HG02642 (cell line): ENCODE results near the gene ADAD2.

Source experiments
- ATAC-seq: cut with Tn5 transposase; IDR thresholded peaks from one replicate; pipeline ENCODE4 v1.9.1; 2021; ENCODE audit warnings: mild to moderate bottlenecking; ENCODE audit not compliant: unreplicated experiment, poor library complexity

ADAD2 gene

DNA sequence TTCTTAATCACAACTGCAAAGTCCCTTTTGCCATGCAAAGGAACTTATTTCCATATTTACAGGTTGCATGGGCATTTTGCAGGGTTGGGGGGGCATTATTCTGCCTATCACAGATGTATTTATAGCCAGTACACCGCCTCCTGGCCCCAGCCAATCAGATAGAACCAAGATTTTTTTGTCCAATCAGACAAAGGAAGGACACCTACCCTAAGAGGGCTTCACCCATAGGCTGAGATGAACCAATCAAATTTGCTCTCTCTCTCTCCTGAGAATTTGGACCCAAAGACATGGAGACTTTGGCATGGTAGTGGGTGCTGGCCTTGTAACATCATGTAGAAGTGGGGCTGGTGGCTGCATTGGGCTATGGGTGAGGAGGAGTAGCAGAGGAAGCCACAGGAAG is 52.8 kb downstream of the ADAD2 start:
- no peak for ATAC-seq

DNA sequence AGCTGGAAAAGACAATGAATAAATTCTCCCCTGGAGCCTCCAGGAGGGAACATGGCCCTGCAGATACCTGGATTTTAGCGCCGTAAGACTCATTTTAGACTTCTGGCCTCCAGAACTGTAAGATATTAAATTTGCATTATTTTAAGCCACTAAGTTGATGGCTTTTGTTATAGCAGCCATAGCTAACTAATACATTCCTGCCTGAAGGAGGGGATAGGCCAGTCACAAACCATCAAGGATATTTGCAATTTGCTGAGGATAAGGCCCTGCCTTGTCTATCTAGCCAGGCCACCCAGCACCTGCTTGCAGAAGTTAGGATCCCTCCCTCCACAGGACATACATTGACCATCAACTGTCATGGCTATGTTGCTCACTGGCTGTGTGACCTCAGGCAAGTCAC is 53.8 kb downstream of the ADAD2 start:
- ATAC-seq = no peak

DNA sequence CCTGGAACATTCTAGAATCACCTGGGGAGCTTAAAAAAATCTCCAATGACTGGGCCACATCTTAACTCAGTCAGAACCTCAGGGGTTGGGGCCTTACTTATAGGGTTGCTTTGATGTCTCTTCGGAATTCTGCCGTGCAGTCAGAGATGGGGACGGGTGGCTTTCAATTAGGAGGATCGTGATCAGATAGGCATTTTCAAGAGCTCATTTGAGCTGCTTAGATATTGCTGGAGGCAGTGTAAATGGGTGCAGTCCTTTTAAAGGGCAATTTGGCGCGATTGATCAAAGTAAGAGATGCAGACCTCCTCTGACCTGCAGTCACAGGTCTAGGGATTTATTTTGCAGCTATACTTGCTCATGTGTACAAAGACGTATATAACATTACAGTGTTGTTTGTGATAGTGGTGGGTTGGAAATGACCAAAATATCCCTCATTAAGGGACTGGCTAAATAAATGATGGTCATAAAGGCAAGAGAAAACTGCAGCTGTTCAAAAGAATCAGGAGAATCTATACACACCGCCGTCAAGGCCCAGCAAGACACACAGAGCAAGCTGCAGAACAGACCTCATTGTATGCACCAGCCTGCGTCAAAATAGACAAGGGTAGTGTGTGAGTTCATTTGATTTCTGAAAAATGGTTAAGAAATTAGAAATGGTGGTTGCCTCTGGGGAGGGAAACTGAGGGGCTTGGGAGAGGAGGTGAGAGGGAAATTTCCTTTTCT is 55.2 kb downstream of the ADAD2 start:
- no peak for ATAC-seq

DNA sequence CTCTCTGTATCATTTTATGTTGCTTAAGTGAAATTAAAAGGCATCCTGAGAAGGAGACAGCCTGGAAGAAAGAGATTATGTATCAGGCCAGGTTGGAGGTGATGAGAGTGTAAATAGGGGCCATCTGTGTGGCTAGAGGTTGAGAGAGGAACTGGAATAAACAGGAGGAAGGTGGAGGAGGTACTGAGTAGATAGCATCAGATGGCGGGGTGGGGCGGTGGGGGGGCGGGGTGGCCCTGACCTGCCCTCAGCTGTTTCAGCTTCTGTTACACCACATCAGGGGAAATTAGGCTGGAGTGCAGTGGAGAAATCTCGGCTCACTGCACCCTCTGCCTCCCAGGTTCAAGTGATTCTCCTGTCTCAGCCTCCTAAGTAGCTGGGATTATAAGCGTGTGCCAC is 55.7 kb downstream of the ADAD2 start:
- ATAC-seq = no peak
